LNCaP clone FGC (cell line): ENCODE results near the gene SLC9A7.

Experiments
- DNase-seq: peaks from one replicate; pipeline ENCODE4 v3.0.0-alpha.2; 2011; ENCODE audit warnings: low read depth
- H3K4me3 ChIP-seq: 2 replicates; pipeline ENCODE4 v1.5.1; 2011; ENCODE audit warnings: mild to moderate bottlenecking, low read depth, low read length, control low read depth
- CTCF ChIP-seq: IDR thresholded peaks from 2 replicates; pipeline ENCODE4 v1.5.1; 2012; ENCODE audit warnings: mild to moderate bottlenecking; ENCODE audit not compliant: control insufficient read depth, insufficient read depth; ENCODE audit errors: extremely low read depth

SLC9A7 gene

GRCh38 chrX:46572340-46572936 lies 186.5 kb downstream of the SLC9A7 start:
- DNase-seq = no peak
- no peak overlapping the region for H3K4me3 ChIP-seq
- no peak for TF ChIP-seq CTCF

GRCh38 chrX:46571423-46572339 lies 187.2 kb downstream of the SLC9A7 start:
- H3K4me3 ChIP-seq = no peak overlapping the region
- no peak for DNase-seq
- TF ChIP-seq CTCF = no peak

- no peak for DNase-seq
- H3K4me3 ChIP-seq = no peak overlapping the region
- no peak for TF ChIP-seq CTCF
Measured at GRCh38 chrX:46569621-46570020, 189.3 kb downstream of the SLC9A7 start.

GRCh38 chrX:46567388-46567787 lies 191.5 kb downstream of the SLC9A7 start:
- no peak for TF ChIP-seq CTCF
- no peak overlapping the region for H3K4me3 ChIP-seq
- DNase-seq = peak; percentile 78

GRCh38 chrX:46561824-46562657 lies 196.9 kb downstream of the SLC9A7 start:
- no peak for DNase-seq
- TF ChIP-seq CTCF = no peak
- H3K4me3 ChIP-seq = no peak overlapping the region

GRCh38 chrX:46559062-46559461 lies 199.9 kb downstream of the SLC9A7 start:
- H3K4me3 ChIP-seq = no peak overlapping the region
- DNase-seq = no peak
- TF ChIP-seq CTCF = no peak
